Heart left ventricle (tissue), 13 donors: ENCODE measurements around the gene CHMP5.

Experiments used
- POLR2A ChIP-seq, 2 donors: fragments of 450-650 bp; IDR thresholded peaks; one replicate each; pipeline ENCODE4 v1.6.1; 2017; ENCODE audit warnings: antibody characterized with exemption in 2 of 2, mild to moderate bottlenecking in 2 of 2, moderate library complexity in 2 of 2
- TF ChIP-seq, protein P1 (sequence below), 12 donors: fragments of 200-600 bp; sonication (generic) in 4 of 12; IDR thresholded peaks; one replicate each; pipeline versions ENCODE4 v1.5.0 to v1.8.0; 2018 to 2022; ENCODE audit warnings: antibody characterized with exemption in 12 of 12, mild to moderate bottlenecking in 5 of 12
- donor health status: ischemic (EF 13 %, LVEDD 7.1; RV severe dilation, severe dysfunction).
- donor health status: DM: no; HTN: yes; CAD: no.
- donor health status: DM: no; HTN: no; CAD: no.
- donor health status: ischemic (EF 25% LVEDD 6.9; RV normal size, moderate dysfunction).
- donor health status: ischemic (EF 25% LVEDD 5.7; RV mildly dilated, moderate dysfunction).
- donor health status: ischemic (EF 35%, LVEDD 5.7; RV mildly dilated, moderate dysfunction).
- donor health status: nonischemic (EF 11% LVEDD 7.7; RV severe dilation, severe dysfunction).
- donor health status: DM: yes; HTN: yes; CAD: no.
- donor health status: PGD.
- donor health status: ischemic (EF 29% LVEDD 5.4; RV normal size, mild dysfunction).
- donor health status: nonischemic (EF 23%, LVEDD 6.1; RV moderate dilation, normal function).

DNA sequence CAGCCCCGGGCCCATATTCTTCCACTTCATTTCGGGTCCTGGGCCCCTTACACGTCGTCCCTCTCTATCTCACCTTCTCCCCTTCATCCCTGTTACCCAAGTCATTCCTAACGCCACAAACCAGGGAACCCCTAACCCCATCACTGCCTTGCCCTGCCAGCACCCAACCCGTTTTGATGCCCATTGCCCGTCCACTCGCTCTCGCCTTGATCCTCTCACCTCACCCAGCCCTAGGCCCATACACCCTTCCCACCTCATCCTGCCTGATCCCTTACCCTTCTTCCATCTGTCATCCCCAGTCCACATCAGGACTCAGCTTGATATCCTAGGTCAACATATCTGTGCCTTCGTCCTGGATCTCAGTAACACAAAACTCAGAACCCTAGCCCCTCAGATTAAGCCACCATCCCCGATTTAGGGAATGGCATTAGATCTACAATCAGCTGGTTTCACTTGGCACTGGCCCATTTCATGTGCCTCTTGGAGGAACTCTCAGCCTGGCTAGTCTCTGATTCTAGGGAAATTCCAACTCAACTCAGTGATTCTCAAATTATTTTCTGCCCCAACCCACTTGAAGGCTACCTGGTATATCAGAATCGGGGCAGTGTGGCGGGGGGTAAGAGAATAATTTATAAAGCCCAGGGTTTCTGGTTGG lies 489 bp downstream of the CHMP5 start:
- TF ChIP-seq, protein P1, sequence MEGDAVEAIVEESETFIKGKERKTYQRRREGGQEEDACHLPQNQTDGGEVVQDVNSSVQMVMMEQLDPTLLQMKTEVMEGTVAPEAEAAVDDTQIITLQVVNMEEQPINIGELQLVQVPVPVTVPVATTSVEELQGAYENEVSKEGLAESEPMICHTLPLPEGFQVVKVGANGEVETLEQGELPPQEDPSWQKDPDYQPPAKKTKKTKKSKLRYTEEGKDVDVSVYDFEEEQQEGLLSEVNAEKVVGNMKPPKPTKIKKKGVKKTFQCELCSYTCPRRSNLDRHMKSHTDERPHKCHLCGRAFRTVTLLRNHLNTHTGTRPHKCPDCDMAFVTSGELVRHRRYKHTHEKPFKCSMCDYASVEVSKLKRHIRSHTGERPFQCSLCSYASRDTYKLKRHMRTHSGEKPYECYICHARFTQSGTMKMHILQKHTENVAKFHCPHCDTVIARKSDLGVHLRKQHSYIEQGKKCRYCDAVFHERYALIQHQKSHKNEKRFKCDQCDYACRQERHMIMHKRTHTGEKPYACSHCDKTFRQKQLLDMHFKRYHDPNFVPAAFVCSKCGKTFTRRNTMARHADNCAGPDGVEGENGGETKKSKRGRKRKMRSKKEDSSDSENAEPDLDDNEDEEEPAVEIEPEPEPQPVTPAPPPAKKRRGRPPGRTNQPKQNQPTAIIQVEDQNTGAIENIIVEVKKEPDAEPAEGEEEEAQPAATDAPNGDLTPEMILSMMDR (IDR thresholded peaks at IDR 0.05) = no peak
- no peak for TF ChIP-seq POLR2A (IDR thresholded peaks at IDR 0.05)
